HG03469 (cell line): ENCODE data around the gene PAFAH1B2.
"Not testable (repeated sequence)": the region's sequence is repeated elsewhere in the genome, so short reads cannot be mapped to it uniquely, and the experiment has no call there.

Experiments
- ATAC-seq: cut with Tn5 transposase; IDR thresholded peaks from one replicate; pipeline ENCODE4 v1.9.1; 2021; ENCODE audit warnings: mild to moderate bottlenecking, moderate library complexity, moderate number of reproducible peaks; ENCODE audit not compliant: unreplicated experiment

The PAFAH1B2 gene

DNA sequence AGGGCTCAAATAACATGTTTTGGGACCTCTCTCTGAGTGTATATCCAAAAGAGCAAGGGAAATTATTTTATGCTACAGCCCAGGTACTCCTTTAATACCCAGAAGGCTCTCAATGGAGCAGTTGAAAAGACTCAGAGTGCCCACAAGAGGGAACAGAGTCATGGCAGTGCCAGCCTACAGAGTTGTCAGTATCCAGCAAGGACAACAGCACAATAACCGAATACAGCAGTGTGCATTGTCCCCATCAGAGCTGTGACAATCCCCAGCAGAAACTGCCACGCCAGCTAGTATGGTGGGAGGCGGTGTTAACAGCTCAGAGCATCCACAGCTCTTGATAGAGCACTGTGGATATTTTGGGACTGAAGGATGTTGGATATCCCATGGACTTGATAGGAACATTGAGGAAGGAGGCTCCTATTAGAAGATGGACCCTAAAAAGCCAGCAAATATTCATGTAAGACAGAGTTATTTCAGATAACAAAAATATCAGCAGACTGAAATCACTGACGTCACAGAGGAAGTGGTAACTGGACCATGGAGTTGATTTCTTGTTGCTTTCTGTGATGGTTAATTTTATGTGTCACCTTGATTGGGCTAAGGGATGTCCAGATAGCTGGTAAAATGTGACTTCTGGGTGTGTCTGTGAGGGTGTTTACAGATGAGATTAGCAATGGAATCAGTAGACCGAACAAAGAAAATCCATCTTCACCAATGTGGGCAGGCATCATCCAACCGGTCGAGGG, 17.7 kb upstream of the PAFAH1B2 start:
- no peak for ATAC-seq

GRCh38 chr11:117127171-117127901, 16.8 kb upstream of the PAFAH1B2 start:
- no peak for ATAC-seq

DNA sequence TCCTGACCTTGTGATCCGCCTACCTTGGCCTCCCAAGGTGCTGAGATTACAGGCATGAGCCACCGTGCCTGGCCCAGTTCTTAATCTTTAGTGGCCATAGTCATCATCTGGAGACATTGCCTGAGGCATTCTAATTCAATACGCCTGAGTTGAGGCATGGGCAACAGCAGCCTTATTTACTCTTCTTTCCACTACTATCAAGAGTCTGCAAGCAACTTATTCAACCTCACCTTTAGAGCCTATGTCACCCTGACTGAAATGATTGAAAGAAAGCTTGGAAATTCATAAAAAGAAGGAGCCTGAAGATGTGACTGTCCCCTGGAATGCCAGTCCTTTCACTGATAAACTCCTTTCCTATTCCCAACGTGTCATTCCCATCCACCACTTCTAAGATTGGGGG, 15.8 kb upstream of the PAFAH1B2 start:
- ATAC-seq = no peak

- not testable (repeated sequence) for ATAC-seq
These were observed 13.7 kb upstream of the PAFAH1B2 start for GRCh38 chr11:117130396-117130795.

- ATAC-seq = no peak
These were observed 13.2 kb upstream of the PAFAH1B2 start for GRCh38 chr11:117130879-117131278.

DNA sequence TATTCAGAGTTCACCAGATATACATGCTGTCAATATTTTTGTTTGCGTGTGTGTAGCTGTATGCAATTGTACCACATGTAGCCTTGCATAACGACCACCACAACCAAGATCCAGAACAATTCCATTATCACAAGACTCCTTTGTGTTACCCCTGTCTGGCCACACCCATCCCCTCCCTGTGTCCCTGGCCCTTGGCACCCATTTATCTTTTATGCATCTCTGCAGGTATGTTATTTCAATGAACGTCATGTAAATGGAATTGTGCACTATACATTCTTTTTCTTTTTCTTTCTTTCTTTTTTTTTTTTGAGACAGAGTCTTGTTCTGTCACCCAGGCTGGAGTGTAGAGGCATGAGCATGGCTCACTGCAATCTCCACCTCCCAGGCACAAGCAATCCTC, 9.7 kb upstream of the PAFAH1B2 start:
- no peak for ATAC-seq

DNA sequence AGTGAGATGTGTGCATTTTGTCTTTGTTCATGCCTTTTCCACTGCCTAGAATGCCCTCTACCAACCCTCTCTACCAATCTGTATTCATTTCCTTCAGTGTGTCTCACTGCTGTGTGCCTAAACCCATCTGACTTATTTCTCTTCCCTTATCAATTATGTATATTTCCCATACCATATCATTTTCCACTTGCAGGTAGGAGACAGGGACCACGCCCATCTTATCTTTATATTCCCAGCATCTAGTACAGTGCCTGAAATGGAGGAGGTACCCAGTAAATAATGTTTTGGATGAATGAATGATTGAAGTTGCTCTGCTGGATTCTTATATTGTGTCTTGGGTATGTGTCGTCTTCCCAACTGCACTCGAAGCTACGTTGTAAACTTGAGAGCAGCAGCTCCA, 9.1 kb upstream of the PAFAH1B2 start:
- ATAC-seq = not testable (repeated sequence)

- not testable (repeated sequence) for ATAC-seq
These were observed 6.6 kb upstream of the PAFAH1B2 start for GRCh38 chr11:117137223-117138086.

- ATAC-seq = no peak
These were observed 697 bp upstream of the PAFAH1B2 start for GRCh38 chr11:117143390-117143789.

- peak; percentile 20 for ATAC-seq
These were observed 648 bp downstream of the PAFAH1B2 start for GRCh38 chr11:117144477-117145392.

- ATAC-seq = no peak
These were observed 1.3 kb downstream of the PAFAH1B2 start for GRCh38 chr11:117145393-117145761.

GRCh38 chr11:117146521-117146920, 2.4 kb downstream of the PAFAH1B2 start:
- no peak for ATAC-seq

- ATAC-seq = no peak
These were observed 8.0 kb downstream of the PAFAH1B2 start for GRCh38 chr11:117152066-117152465.

DNA sequence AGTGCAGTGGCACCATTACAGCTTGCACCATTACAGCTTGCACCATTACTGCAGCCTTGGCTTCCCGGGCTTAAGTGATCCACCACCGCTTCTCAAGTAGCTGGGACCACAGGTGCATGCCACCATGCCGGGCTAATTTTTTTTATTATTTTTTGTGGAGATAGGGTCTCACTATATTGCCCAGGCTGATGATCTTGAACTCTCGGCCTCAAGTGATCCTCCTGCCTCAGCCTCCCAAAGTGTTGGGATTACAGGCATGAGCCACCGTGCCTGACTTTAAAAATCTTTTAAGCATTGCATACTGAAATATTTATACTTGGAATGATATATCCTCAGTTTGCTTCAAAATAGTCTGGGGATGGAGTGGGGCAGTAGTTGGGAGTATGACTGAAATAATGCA, 10.4 kb downstream of the PAFAH1B2 start:
- ATAC-seq = no peak

GRCh38 chr11:117157507-117157906, 13.4 kb downstream of the PAFAH1B2 start:
- ATAC-seq = no peak

DNA sequence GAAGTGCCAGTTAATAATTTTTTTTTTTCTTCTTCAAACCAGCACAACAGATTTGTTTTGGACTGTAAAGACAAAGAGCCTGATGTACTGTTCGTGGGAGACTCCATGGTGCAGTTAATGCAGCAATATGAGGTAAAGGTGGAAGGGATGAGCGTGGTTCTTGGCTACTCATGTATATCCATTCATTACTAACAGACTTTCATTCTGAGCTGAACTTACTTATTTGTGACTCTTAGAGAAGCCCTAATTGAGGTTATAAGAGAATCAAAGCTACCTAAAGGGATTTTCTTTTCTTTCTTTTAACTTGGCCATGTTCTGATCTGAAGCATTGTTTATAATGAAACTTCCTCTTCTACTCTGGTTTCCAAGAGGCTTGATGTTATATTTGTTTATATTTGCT, 15.8 kb downstream of the PAFAH1B2 start:
- no peak for ATAC-seq

DNA sequence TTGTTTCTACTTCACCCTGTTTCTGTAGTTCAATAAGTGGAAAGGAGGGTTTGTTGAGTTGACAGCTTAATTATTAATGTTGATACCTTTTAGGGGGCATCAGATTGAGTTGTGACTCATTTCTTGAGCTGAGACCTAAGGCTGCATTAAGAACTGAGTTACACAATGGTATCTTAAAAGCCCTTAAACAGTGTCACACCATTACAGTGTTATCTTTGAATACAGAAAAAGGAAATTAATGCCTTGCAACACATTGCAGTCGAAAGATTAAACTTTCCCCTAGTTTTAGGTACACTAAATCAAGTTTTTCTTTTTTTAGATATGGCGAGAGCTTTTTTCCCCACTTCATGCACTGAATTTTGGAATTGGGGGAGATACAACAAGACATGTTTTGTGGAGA, 16.7 kb downstream of the PAFAH1B2 start:
- ATAC-seq = no peak

DNA sequence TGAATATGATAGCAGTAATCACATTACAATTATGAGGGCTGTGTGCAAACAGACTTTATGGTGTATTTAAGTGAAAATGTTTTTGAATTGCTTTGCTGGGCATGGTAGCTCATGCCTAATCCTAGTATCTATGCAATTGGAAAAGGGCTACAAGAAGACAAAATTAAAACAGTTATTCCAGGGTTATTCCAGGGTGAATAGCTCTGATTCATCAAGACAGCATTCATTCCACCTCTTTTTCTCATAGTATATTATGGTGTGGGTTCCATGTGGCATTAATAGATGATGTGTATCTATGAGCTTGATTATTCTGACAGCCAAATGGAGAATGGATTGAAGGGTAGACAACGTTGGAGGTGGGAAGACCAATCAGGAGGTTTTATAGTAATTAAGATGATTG, 22.4 kb downstream of the PAFAH1B2 start:
- no peak for ATAC-seq

DNA sequence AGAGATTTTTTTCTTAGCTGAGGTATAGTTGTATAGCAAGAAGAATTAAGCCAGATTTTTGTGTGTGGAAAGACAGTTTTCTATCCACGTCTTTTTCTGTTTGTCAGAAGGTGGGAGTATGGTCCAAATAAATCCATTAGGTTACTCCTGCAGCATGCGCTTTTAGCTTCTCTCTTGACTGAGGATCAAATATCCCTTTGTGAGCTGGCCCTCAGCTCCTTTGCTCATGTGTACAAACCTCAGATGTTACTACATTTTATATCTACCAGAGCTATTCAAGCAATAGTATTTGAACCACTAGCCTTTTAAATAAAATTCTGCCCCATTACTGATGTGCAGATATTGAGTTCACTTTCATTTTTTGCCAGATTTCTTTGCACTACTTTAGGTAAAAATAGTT, 25.6 kb downstream of the PAFAH1B2 start:
- ATAC-seq = no peak

GRCh38 chr11:117170210-117170609, 26.1 kb downstream of the PAFAH1B2 start:
- no peak for ATAC-seq
